Measurements from ENCODE around the gene PXMP2.
"Not testable (repeated sequence)": the region's sequence is repeated elsewhere in the genome, so short reads cannot be mapped to it uniquely, and the experiment has no call there.

PXMP2 gene

DNA sequence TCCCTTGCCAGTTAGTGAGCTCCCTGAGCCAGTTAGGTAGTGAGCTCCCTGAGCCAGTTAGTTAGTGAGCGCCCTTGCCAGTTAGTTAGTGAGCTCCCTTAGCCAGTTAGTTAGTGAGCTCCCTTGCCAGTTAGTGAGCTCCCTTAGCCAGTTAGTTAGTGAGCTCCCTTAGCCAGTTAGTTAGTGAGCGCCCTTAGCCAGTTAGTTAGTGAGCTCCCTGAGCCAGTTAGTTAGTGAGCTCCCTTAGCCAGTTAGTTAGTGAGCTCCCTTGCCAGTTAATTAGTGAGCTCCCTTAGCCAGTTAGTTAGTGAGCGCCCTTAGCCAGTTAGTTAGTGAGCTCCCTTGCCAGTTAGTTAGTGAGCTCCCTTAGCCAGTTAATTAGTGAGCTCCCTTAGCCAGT, 4.6 kb downstream of the PXMP2 start:
- in situ Hi-C loops (cut with MboI; ENCODE audit: low sequenced_read_pairs), result not testable (repeated sequence)

DNA sequence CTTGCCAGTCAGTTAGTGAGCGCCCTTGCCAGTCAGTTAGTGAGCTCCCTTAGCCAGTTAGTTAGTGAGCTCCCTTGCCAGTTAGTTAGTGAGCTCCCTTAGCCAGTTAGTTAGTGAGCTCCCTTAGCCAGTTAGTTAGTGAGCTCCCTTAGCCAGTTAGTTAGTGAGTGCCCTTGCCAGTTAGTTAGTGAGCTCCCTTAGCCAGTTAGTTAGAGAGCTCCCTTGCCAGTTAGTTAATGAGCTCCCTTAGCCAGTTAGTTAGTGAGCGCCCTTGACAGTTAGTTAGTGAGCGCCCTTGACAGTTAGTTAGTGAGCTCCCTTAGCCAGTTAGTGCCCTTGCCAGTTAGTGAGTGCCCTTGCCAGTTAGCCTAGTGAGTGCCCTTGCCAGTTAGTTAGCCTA, 7.5 kb downstream of the PXMP2 start:
- in situ Hi-C loops (cut with MboI; ENCODE audit: low sequenced_read_pairs), result not testable (repeated sequence)

DNA sequence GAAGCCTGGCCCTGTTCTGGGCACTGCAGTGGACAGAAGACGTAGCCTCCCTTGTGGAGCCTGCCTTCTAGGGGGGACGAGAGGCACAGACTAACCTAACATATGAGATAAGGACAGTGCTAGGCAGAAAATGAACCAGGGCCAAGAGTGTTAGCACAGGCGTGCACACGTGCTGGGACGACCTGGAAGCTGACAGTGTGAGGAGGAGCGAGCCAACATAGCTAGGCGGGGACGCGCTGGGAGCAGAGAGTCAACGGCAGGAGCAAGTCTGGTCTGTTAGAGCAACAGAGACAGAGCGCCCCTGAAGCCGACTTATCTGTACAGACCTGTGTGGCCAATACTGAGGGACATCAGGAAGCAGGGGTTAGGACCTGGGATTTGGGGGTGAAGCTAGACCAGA, 8.0 kb downstream of the PXMP2 start:
- in situ Hi-C loops (cut with MboI; ENCODE audit: low sequenced_read_pairs), result no loop called here

DNA sequence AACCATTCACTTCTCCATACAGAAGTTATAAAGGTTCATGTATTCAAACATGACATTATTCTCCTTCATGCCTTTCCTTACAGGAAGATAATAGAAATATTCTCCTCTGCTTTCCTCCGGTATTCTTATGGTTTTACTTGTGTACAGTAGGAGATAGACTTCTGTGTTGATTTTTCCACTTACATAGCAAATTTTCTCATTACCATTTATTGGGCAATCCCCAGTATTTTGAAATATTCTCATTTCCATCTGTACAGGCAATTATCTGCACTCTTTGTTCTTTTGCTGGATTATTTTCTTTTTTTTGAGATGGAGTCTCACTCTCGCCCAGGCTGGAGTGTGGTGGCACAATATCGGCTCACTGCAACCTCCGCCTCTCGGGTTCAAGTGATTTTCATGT, 11.0 kb downstream of the PXMP2 start:
- in situ Hi-C loops (cut with MboI; ENCODE audit: low sequenced_read_pairs), result no loop called here

DNA sequence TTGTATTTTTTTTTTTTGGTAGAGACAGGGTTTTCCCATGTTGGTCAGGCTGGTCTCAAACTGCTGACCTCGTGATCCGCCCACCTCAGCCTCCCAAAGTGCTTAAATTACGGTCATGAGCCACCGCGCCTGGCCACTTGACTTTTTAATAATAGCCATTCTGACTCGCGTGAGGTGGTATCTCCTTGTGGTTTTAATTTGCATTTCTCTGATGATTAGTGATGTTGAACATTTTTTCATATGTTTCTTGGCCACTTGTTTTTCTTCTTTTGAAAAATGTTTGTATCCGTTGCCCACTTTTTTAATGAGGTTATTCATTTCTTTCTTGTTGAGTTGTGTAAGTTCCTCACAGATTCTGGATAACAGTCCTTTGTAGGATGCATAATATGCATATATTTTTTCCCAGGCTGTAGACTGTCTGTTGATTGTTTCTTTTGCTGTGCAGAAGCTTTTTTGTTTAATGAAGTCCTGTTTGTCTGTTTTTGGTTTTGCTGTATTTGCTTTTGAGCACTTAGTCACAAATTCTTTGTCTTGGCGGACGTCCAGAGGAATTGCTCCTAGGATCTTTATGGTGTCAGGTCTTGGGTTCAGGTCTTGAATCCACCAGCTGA, 12.9 kb downstream of the PXMP2 start:
- in situ Hi-C loops (cut with MboI; ENCODE audit: low sequenced_read_pairs), result no loop called here

DNA sequence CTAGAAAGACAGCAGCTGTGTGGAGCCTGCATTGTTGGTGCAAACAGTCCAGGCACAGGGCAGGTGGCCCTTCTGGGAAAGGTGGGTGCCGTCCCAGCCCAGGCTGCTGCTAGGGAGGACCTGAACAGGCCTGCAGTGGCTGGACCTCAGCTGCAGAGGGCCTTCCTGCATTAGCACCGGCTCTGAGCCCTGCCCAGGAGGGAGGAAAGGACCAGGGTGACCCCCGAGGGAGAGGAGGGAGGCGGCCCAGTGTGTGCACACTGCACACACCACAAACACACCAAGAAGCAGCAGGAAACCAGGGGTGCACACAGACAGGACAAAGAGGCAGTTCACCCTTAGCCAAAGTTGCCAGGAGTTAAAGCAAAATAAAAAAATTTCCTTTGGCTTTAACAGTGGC, 15.3 kb downstream of the PXMP2 start:
- in situ Hi-C loops (cut with MboI; ENCODE audit: low sequenced_read_pairs), result no loop called here

DNA sequence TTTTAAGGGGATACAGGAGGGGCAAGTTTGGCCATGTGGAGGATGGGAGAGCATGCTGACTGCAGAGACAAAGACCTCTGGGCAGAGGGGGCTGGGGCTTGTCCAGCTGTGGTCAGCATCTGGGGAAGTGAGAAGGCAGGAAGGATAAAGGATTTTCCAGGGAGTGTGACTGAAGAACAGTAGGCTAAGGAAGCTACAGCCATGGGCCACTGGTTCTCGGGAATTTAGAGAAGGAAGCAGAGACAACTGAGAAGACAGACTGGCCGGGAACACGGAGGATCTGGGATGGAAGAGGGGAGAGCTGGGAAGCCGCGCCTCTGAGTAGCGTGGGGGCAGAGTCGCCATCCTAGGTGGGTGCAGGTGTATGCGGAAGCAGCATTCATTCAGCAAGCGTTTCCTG, 16.3 kb downstream of the PXMP2 start:
- in situ Hi-C loops (cut with MboI; ENCODE audit: low sequenced_read_pairs), result no loop called here

DNA sequence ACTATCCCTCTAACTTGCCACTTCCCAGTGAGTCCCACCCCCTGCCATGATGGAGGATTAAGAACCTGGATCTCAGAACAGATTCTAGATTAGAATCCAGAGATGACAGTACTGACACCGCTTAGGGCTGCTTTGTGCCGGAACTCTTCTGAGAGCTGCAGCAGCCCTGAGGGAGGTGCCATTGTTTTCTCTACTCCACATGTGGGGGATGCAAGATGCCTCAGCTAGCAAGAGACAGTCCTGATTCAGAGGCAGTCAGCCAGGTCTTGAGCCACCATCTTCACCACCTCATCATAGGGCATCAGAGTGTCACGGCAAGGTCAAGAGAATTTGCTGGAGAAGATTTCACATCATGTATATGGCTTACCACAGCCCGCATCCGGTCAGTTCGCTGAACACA, 19.9 kb downstream of the PXMP2 start:
- in situ Hi-C loops (cut with MboI; ENCODE audit: low sequenced_read_pairs), result no loop called here

DNA sequence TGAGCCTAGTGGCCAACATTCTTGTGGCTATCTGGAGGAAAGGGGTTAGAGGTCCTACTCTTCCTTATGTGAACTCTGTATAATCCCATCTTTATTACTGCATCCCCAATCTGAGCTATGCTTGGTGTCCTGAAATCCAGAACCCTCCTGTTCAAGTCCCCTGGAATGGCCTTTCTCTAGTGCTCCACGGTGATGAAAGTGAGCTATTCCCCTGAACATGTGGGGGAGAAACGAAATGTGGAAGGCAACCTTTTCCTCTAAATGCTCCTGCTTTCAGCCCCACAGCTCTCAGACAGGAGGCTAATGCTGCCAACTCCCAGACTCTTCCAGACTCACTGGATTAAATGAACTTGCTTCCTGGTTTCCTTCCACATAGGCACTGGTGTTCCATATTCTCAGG, 20.8 kb downstream of the PXMP2 start:
- in situ Hi-C loops (cut with MboI; ENCODE audit: low sequenced_read_pairs), result no loop called here

DNA sequence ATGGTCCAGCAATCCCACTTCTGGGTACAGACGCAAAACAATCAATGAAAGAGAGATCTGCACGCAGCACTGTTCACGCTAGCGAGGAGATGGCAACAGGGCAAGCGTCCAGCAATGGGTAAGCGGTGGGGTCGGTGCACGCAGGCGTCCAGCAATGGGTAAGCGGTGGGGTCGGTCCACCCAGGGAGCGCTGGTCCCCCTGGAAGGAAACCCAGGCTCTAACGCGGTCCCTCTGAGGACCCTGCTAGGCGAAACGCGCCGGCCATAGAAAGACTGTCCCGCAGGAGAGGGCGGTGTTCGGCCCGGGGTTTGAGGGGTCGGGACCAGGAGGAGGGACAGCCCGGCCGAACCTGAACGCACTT, 22.6 kb downstream of the PXMP2 start:
- in situ Hi-C loops (cut with MboI; ENCODE audit: low sequenced_read_pairs), result no loop called here

DNA sequence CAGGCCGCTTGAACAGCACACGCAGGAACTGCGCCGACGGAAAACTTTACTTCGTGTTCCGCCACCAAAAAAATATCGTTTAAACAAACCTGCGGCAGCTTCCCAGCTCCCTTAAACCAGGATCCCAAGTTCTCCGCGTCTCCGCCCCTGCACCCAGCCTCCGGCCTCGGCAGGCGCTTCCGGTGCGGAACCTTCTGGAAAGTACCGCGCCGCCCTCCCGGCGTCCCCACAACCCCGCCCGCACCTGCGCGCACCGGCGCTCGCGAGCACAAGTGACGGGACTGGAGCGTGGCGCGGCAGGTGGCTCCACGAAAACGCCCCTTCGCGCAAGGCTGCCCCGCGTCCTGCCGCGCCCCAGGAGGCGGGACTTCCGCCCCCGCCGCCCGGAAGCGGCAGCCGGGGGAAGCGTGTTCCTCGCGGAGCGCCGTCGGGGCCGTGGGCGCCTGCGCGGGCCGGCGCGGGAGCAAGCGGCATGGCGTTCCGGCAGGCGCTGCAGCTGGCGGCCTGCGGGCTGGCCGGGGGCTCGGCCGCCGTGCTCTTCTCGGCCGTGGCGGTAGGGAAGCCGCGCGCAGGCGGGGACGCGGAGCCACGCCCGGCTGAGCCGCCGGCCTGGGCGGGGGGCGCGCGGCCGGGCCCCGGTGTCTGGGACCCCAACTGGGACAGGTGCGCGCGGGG, 23.2 kb downstream of the PXMP2 start, which contains the start of gene PGAM5:
TSS of gene PGAM5 (plus strand) at position 438 of the 675 bp plus-strand sequence. CDS start at position 473, 35 bp downstream.
- in situ Hi-C loops (cut with MboI; ENCODE audit: low sequenced_read_pairs), result no loop called here

DNA sequence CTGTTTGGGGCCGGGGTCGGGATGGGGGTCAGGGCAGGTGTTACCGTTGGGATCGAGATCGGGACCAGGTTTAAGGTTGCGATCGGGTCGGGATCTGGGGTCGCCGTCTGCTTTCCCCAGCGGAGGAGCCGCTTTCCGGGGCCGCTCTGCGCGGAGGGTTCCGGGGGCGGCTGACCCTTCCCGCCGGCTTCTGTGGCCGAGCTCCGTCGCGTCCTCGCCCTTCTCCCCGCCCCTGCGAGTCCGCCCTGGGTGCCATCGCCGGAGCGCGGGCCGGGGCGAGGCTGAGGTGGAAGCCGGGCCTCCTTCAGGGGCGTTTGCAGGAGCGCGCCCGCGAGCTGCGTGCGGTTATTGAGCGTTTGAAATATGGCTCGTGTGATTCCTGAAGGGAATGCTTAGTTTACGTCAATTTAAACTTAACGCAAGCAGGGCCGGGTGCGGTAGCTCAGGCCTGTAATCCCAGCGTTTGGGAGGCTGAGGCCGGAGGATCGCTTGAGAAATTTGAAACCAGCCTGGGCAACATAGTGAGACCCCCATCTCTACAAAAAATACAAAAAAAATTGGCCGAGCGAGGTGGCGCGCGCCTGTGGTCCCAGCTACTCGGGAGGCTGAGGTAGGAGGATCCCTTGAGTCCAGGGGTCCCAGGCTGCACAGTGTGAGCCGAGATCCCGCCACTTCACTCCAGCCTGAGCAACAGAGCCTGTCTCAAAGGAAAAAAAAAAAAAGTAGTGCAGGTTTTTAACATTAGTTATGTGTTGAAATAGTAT, 23.9 kb downstream of the PXMP2 start:
- in situ Hi-C loops (cut with MboI; ENCODE audit: low sequenced_read_pairs), result no loop called here

DNA sequence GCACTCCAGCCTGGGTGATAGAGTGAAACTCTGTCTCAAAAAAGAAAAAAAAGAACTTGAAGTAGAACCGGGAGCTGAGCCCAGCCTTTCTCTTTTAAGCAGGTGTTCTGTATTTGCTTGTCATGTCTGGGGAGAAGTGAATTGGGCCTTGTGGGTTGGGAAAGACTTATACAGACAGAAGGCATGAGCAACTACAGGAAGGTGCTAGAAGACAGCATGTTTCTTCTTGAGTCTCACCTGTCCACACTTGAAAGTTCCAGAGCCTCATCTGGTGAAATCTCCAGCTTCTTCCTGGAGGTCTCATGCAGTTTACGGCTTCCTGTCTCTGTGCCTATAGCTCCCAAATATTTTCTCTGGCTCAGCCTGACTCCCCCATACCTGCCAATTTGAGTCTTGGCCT, 25.7 kb downstream of the PXMP2 start:
- in situ Hi-C loops (cut with MboI; ENCODE audit: low sequenced_read_pairs), result no loop called here

DNA sequence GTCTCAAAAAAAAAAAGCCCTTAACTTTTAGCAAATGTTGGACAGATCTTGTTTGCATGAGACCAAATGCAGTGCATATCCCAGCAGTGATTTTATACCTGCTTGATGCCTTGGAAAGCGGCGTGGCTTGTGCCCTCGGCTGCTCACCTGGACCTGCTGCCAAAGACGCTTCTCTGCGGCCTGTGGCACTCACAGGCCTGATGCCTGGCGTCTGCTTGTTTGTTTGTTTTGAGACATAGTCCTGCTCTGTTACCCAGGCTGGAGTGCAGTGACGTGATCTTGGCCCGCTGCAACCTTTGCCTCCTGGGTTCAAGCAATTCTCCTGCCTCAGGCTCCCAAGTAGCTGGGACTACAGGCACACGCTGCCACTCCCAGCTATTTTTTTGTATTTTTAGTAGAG, 28.5 kb downstream of the PXMP2 start:
- in situ Hi-C loops (cut with MboI; ENCODE audit: low sequenced_read_pairs), result no loop called here

DNA sequence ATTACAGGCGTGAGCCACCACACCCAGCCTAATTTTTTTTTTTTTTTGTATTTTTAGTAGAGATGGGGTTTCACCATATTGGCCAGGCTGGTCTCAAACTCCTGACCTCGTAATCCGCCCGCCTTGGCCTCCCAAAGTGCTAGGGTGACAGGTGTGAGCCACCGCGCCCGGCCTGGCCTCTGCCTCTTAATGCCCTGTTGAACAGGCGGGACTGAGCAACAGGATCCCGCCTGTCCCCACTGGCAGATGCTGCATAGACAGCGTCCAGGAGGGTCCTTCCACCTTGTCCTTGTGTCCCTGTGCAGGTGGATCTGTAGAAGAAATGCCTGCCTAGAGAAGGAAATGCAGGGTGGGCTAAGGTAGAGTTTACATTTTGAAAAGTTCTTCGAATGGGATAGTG, 29.0 kb downstream of the PXMP2 start:
- in situ Hi-C loops (cut with MboI; ENCODE audit: low sequenced_read_pairs), result no loop called here

DNA sequence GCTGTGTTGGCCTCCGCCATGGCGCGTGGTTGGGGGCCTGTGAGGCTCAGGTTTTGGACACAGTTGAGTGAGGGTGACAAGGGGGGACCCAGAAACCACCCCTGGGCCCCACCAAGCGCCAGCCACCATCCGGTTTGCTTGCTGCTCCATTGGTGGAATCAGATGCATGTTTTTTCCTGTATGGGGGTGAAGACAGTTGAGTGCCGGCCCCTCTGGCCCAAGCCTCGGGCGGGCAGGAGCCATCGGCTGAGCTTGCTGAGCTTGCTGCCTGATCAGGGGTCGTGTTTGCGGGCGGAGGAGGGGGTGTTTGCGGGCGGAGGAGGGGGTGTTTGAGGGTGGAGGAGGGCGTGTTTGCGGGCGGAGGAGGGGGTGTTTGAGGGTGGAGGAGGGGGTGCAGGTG, 29.6 kb downstream of the PXMP2 start:
- in situ Hi-C loops (cut with MboI; ENCODE audit: low sequenced_read_pairs), result no loop called here

DNA sequence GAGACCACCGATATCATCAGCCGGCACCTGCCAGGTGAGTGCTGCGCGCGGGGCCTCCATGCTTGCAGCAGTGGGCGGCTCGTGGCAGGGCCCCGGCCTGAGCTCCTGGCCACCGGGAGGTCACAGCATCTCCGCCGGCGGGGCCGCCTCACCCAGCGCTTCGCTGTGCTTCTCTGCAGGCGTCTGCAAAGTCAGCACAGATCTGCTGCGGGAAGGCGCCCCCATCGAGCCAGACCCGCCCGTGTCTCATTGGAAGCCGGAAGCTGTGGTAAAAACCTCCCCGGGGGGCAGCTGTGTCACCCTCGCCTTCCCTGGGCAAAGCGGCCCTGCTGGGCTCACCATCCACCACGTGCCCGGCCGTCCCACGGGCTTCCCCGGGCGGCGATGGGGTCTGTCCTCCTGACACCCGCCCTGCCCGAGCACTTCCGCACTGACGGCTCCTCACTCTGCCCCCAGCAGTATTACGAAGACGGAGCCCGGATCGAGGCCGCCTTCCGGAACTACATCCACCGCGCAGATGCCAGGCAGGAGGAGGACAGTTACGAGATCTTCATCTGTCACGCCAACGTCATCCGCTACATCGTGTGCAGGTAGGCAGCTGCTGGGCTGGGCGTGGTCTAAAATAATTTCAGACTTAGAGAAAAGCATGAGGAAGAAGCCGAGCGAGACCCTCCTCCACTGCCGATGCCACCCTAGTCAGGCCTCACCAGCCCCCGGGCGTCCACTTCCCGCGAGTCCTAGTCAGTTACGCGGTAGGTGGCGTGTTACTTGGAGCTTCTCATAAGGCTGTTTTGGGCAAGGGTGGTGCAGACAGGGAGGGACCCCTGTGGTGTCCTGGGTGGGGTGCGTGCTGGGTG, 30.4 kb downstream of the PXMP2 start:
- in situ Hi-C loops (cut with MboI; ENCODE audit: low sequenced_read_pairs), result no loop called here

DNA sequence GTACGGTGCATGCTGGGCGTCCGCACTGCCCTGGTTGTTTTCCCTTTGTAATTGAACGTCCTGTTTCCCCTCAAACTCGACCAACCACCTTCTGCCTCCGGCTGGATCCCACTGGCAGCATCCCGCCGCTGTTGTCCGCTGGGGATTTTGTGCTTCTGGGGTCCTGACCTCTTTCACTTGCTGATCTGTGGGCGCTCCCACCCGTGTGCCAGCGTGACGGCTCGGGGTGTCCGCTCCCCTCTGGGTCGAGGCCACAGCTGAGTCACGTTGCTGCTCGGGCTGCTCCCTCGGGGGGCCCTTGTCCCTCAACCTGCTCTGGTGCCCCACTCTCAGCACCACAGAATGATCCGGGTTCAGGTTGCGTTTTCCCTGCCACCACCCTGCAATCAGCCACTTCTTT, 31.3 kb downstream of the PXMP2 start:
- in situ Hi-C loops (cut with MboI; ENCODE audit: low sequenced_read_pairs), result no loop called here

DNA sequence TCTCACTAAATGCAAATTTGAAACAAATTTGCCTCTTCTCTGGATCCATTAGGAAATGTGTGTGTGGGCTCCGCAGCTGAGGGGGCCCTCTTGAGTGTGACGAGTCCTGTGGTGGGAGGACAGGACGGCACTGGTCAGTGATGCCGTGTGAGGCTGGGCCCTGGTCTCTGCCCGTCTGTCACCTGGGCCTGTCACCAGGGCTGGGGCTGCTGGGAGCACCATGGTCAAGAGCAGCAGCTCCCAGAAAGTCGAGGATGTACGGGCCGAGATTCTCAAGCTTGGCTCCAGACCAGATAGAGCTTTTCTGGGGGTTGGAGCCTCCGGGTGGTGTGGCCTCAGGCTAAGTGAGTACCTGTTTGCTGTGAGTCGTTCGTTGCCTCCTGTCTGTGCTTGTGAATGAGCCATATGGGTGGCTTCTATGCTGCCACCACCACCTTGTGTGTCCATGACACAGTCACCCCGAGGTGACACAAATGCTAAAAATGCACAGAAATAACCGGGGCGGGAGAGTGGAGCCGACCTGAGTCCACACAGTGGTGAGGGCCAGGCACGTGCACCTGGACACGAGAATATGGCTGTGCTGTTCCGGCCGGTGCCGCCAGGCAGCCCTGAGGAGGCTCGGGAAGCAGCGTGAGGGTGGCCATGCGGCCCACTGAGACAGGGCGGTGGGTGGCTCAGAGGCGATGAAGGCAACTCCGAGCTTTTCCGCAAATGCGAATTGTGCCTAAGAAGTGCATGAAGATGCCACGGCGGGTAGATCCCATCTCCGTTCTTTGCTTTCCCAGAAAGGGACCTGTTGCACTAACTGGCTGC, 32.0 kb downstream of the PXMP2 start:
- in situ Hi-C loops (cut with MboI; ENCODE audit: low sequenced_read_pairs), result no loop called here

DNA sequence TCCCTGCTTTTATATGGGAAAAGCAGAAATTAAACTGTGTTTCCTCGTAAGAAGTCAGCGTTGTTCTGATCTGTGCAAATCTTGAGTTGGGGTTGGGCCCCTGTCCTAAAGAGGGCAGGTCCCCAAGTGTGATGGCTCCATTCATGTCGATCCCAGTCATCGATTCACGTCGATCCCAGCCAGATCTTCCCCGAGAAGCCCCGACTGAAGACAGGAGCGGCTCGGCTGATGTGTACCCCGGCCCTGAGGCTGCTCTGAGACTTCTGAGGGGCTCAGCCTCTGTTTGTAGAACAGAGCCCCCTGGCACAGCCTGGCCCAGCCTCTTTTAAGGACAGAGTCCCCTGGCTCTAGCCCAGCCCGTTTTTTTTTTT, 32.6 kb downstream of the PXMP2 start:
- in situ Hi-C loops (cut with MboI; ENCODE audit: low sequenced_read_pairs), result no loop called here
